Panc1 (cell line): ENCODE measurements around the gene PNPLA8. TPM values are rescaled to one million over a fixed set of nuclear protein-coding genes. Genes with fewer than 3 reads are reported as not detected.

Experiments
- ATAC-seq: fragments of 200-7000 bp; cut with Tn5 transposase; 2 replicates; pipeline ENCODE4 v1.9.1; 2020; ENCODE audit warnings: mild to moderate bottlenecking, moderate library complexity
- BruUV-seq: library from RNA; stranded (reverse); fragments of 400-500 nt; replicated peaks from 2 replicates; lab custom pipeline; 2021; lab: Mats Ljungman, UMichigan
- CTCF ChIA-PET: fragments of 300-600 bp; sonication (Branson Sonifier 250); formaldehyde crosslinking; loops from one replicate; lab custom pipeline; 2022; ENCODE audit warnings: antibody characterized with exemption; lab: Charles Lee
- POLR2A ChIA-PET: fragments of 300-600 bp; sonication (Branson Sonifier 250); formaldehyde crosslinking; loops from one replicate; lab custom pipeline; 2022; ENCODE audit warnings: antibody characterized with exemption; lab: Charles Lee
- DNase-seq: peaks from one replicate; pipeline ENCODE4 v3.0.0-alpha.2; 2010; ENCODE audit warnings: low read depth, low spot score
- H3K27ac ChIP-seq: 2 replicates; pipeline ENCODE4 v1.5.1; 2011; ENCODE audit warnings: mild to moderate bottlenecking, low read length, inconsistent platforms
- H3K27me3 ChIP-seq: fragments of 200-500 bp; sonication (Bioruptor generic); 2 replicates; pipeline ENCODE4 v1.6.0; 2014; ENCODE audit warnings: low read length, inconsistent platforms; ENCODE audit not compliant: control insufficient read depth, insufficient read depth
- H3K36me3 ChIP-seq: fragments of 200-500 bp; sonication (Bioruptor generic); 2 replicates; pipeline ENCODE4 v1.5.1; 2014; ENCODE audit warnings: inconsistent platforms, mild to moderate bottlenecking, low read length, moderate library complexity; ENCODE audit not compliant: control insufficient read depth, insufficient read depth
- H3K4me1 ChIP-seq: 2 replicates; pipeline ENCODE4 v1.5.1; 2011; ENCODE audit warnings: inconsistent platforms, mild to moderate bottlenecking, low read length, moderate library complexity; ENCODE audit not compliant: control insufficient read depth, insufficient read depth
- H3K4me3 ChIP-seq, 2 experiments: 2 replicates each; pipeline ENCODE4 v1.5.1; 2011 to 2012; ENCODE audit warnings: low read depth in 2 of 2, low read length in 2 of 2, mild to moderate bottlenecking in 2 of 2, inconsistent platforms in 1 of 2, moderate library complexity in 1 of 2
- H3K9me3 ChIP-seq: fragments of 200-500 bp; sonication (Bioruptor generic); 2 replicates; pipeline ENCODE4 v1.5.1; 2014; ENCODE audit warnings: low read depth, mild to moderate bottlenecking, inconsistent platforms, low read length, moderate library complexity; ENCODE audit not compliant: control insufficient read depth, insufficient read depth
- CTCF ChIP-seq: fragments of 450-650 bp; IDR thresholded peaks from 2 replicates; pipeline ENCODE4 v1.5.1; 2017; ENCODE audit warnings: mild to moderate bottlenecking
- POLR2AphosphoS5 ChIP-seq: IDR thresholded peaks from 2 replicates; pipeline ENCODE4 v1.6.1; 2012; ENCODE audit warnings: mild to moderate bottlenecking, low read depth, low read length, moderate library complexity
- REST ChIP-seq, 2 experiments: IDR thresholded peaks; 2 replicates each; pipeline ENCODE4 v1.6.1; 2011 to 2012; ENCODE audit warnings: low read depth in 2 of 2, control low read depth in 1 of 2, low read length in 1 of 2, mild to moderate bottlenecking in 1 of 2, moderate library complexity in 1 of 2; ENCODE audit not compliant: insufficient read depth in 1 of 2
- SIN3A ChIP-seq: IDR thresholded peaks from 2 replicates; pipeline ENCODE4 v1.6.1; 2012; ENCODE audit warnings: low read depth, mild to moderate bottlenecking, low read length, moderate library complexity, borderline replicate concordance; ENCODE audit not compliant: insufficient read depth
- TCF7L2 ChIP-seq: IDR thresholded peaks from 2 replicates; pipeline ENCODE4 v1.6.1; 2011; ENCODE audit warnings: mild to moderate bottlenecking, low read depth, low read length, inconsistent platforms
- in situ Hi-C: cut with HindIII; loops from 2 replicates; pipeline ENCODE4 v1.10.0; 2016; ENCODE audit warnings: low sequenced_read_pairs, low pct_unique_long_range_greater_than_20kb
- intact Hi-C: fragments of 100-400 bp; cut with micrococcal nuclease; formaldehyde crosslinking; loops from one replicate; pipeline ENCODE4 v1.10.0; 2022; ENCODE audit not compliant: unreplicated experiment
- total RNA-seq: library from RNA; stranded (reverse); gene quantifications from one replicate; pipeline ENCODE4 v1.2.1, GENCODE V29; 2021; ENCODE audit not compliant: unreplicated experiment

The PNPLA8 gene
- total RNA-seq, 1 experiment from 2014 or later = 18.1 TPM

- TF ChIP-seq POLR2AphosphoS5 (no peak), CTCF (no peak), REST (IDR thresholded peaks at IDR 0.05; ENCODE audit: insufficient read depth in 1 of 2, low read depth in 2 of 2, low read length in 1 of 2) (no peak), TCF7L2 (no peak), SIN3A (no peak)
- Histone ChIP-seq H3K27me3 (no peaks in the 10 kb centered on the region), H3K36me3 (no peaks in the 10 kb centered on the region), H3K27ac (no peak overlapping the region), H3K9me3 (no peaks in the 10 kb centered on the region), H3K4me1 (no peaks in the 10 kb centered on the region), H3K4me3 (no peak overlapping the region)
- ChIA-PET POLR2A (no interaction called here), CTCF (no interaction called here)
- BruUV-seq = no TSS peak
- no peak for DNase-seq
- in situ Hi-C loops (no loop called here), intact Hi-C loops (no loop called here)
- ATAC-seq = no peak
Measured at GRCh38 chr7:108479751-108480150, 46.2 kb downstream of the PNPLA8 start.

GRCh38 chr7:108479118-108479517 is 46.8 kb downstream of the PNPLA8 start:
- H3K27me3 ChIP-seq = no peaks in the 10 kb centered on the region
- ChIA-PET POLR2A (no interaction called here), CTCF (no interaction called here)
- no peaks in the 10 kb centered on the region for H3K36me3 ChIP-seq
- BruUV-seq = no TSS peak
- no peaks in the 10 kb centered on the region for H3K4me1 ChIP-seq
- in situ Hi-C loops = no loop called here
- TF ChIP-seq POLR2AphosphoS5 (no peak), CTCF (no peak), TCF7L2 (no peak), REST (IDR thresholded peaks at IDR 0.05; ENCODE audit: insufficient read depth in 1 of 2, low read depth in 2 of 2, low read length in 1 of 2) (no peak), SIN3A (no peak)
- H3K27ac ChIP-seq = no peak overlapping the region
- DNase-seq (no peak), ATAC-seq (no peak)
- H3K9me3 ChIP-seq = no peaks in the 10 kb centered on the region
- H3K4me3 ChIP-seq = no peak overlapping the region
- intact Hi-C loops = no loop called here
